K562 (cell line): ENCODE data around the gene CRIP1. TPM values are rescaled to one million over a fixed set of nuclear protein-coding genes. Genes with fewer than 3 reads are reported as not detected.

Experiments used
- ATAC-seq: fragments of 200-7000 bp; cut with Tn5 transposase; 3 replicates; pipeline ENCODE4 v1.9.1; 2020; ENCODE audit warnings: moderate library complexity
- BruUV-seq: library from RNA; stranded (reverse); fragments of 400-500 nt; replicated peaks from 2 replicates; lab custom pipeline; 2021; lab: Mats Ljungman, UMichigan
- CTCF ChIA-PET: fragments of 300-600 bp; formaldehyde crosslinking; extraction: SDS; loops from one replicate; lab custom pipeline; 2021; ENCODE audit warnings: low intra/inter-chr PET ratio; lab: Yijun Ruan, JAX
- POLR2A ChIA-PET: fragments of 300-600, 350-650 bp; sonication (Branson Sonifier 250); formaldehyde crosslinking; extraction: SDS; loops from one replicate; lab custom pipeline; 2021; ENCODE audit warnings: antibody characterized with exemption, inconsistent platforms; lab: Yijun Ruan, JAX
- DNase-seq, 4 experiments: peaks; one replicate each; pipeline versions ENCODE4 v3.0.0 to v3.0.0-alpha.2; 2011 to 2018; ENCODE audit warnings: low spot score in 3 of 4, mixed read lengths in 3 of 4; ENCODE audit errors: extremely low read depth in 1 of 4
- FAIRE-seq: peaks from 2 replicates; lab custom pipeline; 2011; peaks lifted over from hg19 to GRCh38; lab: Jason Lieb, UNC
- H2AFZ ChIP-seq: 2 replicates; pipeline ENCODE4 v1.6.0; 2011; ENCODE audit warnings: low read depth, low read length, control low read depth, inconsistent platforms
- H3K27ac ChIP-seq: fragments of 200-600 bp; 3 replicates; pipeline ENCODE4 v1.8.0; 2011; ENCODE audit warnings: low read depth, mild to moderate bottlenecking, control low read depth, inconsistent platforms, low read length, moderate library complexity, mixed read lengths; ENCODE audit errors: extremely low read depth
- H3K27me3 ChIP-seq, 2 experiments: fragments of 300-600 bp in 1 of 2; 2 replicates in 1 of 2; 3 replicates in 1 of 2; pipeline versions ENCODE4 v1.6.0 to v1.8.0; 2011; ENCODE audit warnings: inconsistent platforms in 2 of 2, low read length in 2 of 2, mild to moderate bottlenecking in 1 of 2, mixed read lengths in 1 of 2, moderate library complexity in 1 of 2; ENCODE audit not compliant: control insufficient read depth in 2 of 2, insufficient read depth in 2 of 2
- H3K36me3 ChIP-seq: fragments of 300-600 bp; 3 replicates; pipeline ENCODE4 v1.8.0; 2011; ENCODE audit warnings: mild to moderate bottlenecking, low read length, inconsistent platforms; ENCODE audit not compliant: control insufficient read depth, insufficient read depth
- H3K4me1 ChIP-seq, 2 experiments: fragments of 200-600 bp in 1 of 2; replicated peaks in 1 of 2; 2 replicates in 1 of 2; 3 replicates in 1 of 2; pipeline versions ENCODE4 v1.5.1 to v1.8.0; 2011; ENCODE audit warnings: inconsistent platforms in 2 of 2, low read length in 2 of 2, mild to moderate bottlenecking in 1 of 2, mixed read lengths in 1 of 2, moderate library complexity in 1 of 2; ENCODE audit not compliant: control insufficient read depth in 2 of 2, insufficient read depth in 2 of 2
- H3K4me2 ChIP-seq: 2 replicates; pipeline ENCODE4 v1.6.1; 2011; ENCODE audit warnings: low read length, control low read depth, inconsistent platforms, mixed read lengths; ENCODE audit not compliant: insufficient read depth
- H3K4me3 ChIP-seq: fragments of 200-600 bp; sonication (generic), shearing (Covaris generic); 2 replicates; pipeline ENCODE4 v1.5.1; 2016; ENCODE audit warnings: control low read depth, inconsistent platforms
- H3K79me2 ChIP-seq: fragments of 200-600 bp; 3 replicates; pipeline ENCODE4 v1.8.0; 2011; ENCODE audit warnings: low read length, inconsistent platforms; ENCODE audit not compliant: control insufficient read depth, insufficient read depth
- H3K9ac ChIP-seq, 2 experiments: 2 replicates each; pipeline versions ENCODE4 v1.6.0 to v1.6.1; 2011; ENCODE audit warnings: low read depth in 2 of 2, low read length in 2 of 2, control low read depth in 1 of 2, inconsistent platforms in 1 of 2, mild to moderate bottlenecking in 1 of 2, mixed read lengths in 1 of 2; ENCODE audit not compliant: insufficient read depth in 1 of 2
- H3K9me1 ChIP-seq: one replicate; pipeline ENCODE4 v1.6.0; 2011; ENCODE audit warnings: inconsistent platforms, mild to moderate bottlenecking, low read length, moderate library complexity; ENCODE audit not compliant: control insufficient read depth, insufficient read depth
- H3K9me3 ChIP-seq: replicated peaks from 2 replicates; pipeline ENCODE4 v1.5.1; 2011; ENCODE audit warnings: low read depth, low read length, inconsistent platforms; ENCODE audit not compliant: control insufficient read depth, insufficient read depth
- H4K20me1 ChIP-seq: replicated peaks from 2 replicates; pipeline ENCODE4 v1.6.1; 2011; ENCODE audit warnings: low read length, inconsistent platforms, mixed read lengths; ENCODE audit not compliant: control insufficient read depth, insufficient read depth
- GTF2A2 ChIP-seq: IDR thresholded peaks from 2 replicates; pipeline ENCODE4 v1.6.1; 2016; ENCODE audit warnings: mild to moderate bottlenecking, missing genetic modification characterization, missing compliant biosample characterization
- POLR2AphosphoS2 ChIP-seq: IDR thresholded peaks from 2 replicates; pipeline ENCODE4 v1.6.1; 2012; ENCODE audit warnings: low read length, improper control_type of control experiment
- RBM25 ChIP-seq: fragments of 200-400 bp; formaldehyde crosslinking; IDR thresholded peaks from 2 replicates; pipeline ENCODE4 v1.6.1; 2018; ENCODE audit warnings: low read length, low read depth, moderate library complexity; ENCODE audit not compliant: severe bottlenecking
- SOX6 ChIP-seq: fragments of 450-650 bp; IDR thresholded peaks from 2 replicates; pipeline ENCODE4 v1.6.1; 2014; ENCODE audit warnings: mild to moderate bottlenecking
- SP2 ChIP-seq: IDR thresholded peaks from 2 replicates; pipeline ENCODE4 v1.6.1; 2011; ENCODE audit warnings: mild to moderate bottlenecking, low read depth, low read length, moderate library complexity; ENCODE audit not compliant: poor library complexity, severe bottlenecking; ENCODE audit errors: extremely low read depth
- TAF7 ChIP-seq: fragments of 450-650 bp; IDR thresholded peaks from 2 replicates; pipeline ENCODE4 v1.6.1; 2016; ENCODE audit warnings: missing genetic modification characterization, missing compliant biosample characterization
- ZBTB49 ChIP-seq: sonication (generic); formaldehyde crosslinking; IDR thresholded peaks from 2 replicates; pipeline ENCODE4 v1.8.0; 2022; ENCODE audit warnings: missing genetic modification reagents, mild to moderate bottlenecking, borderline replicate concordance
- ZNF23 ChIP-seq: fragments of 250-450 bp; sonication (Bioruptor Pico); IDR thresholded peaks from 2 replicates; pipeline ENCODE4 v1.4.0; 2020; ENCODE audit warnings: mild to moderate bottlenecking
- ZNF280A ChIP-seq: fragments of 450-650 bp; IDR thresholded peaks from 2 replicates; pipeline ENCODE4 v1.6.1; 2018; ENCODE audit warnings: mild to moderate bottlenecking, low read depth; ENCODE audit not compliant: partially characterized antibody
- WGBS: fragments of 100-300 bp; shearing (Covaris generic); methylation state at CpG from one replicate; pipeline ENCODE4 v1.1.6; 2016; ENCODE audit warnings: low coverage, mixed read lengths; ENCODE audit not compliant: insufficient coverage; ENCODE audit errors: missing lambda C conversion rate; 5-methylcytosine and 5-hydroxymethylcytosine counted together
- in situ Hi-C: fragments of 300-500 bp; cut with MboI; formaldehyde crosslinking; loops from 4 replicates; pipeline ENCODE4 v1.15.0; 2018; ENCODE audit warnings: inconsistent platforms, mixed read lengths
- intact Hi-C: fragments of 100-400 bp; cut with micrococcal nuclease; formaldehyde crosslinking; loops from 2 replicates; pipeline ENCODE4 v1.14.2; 2022
- polyA plus RNA-seq, 8 experiments: library from polyadenylated mRNA; depleted of rRNA in 4 of 8; stranded (reverse) in 5 of 8; unstranded in 3 of 8; fragments of >200 nt; fragmentation: Nextera tagmentation in 2 of 8; fragmentation: Illumina TruSeq in 1 of 8; extraction: Ambion mirVana in 2 of 8; extraction: Trizol in 1 of 8; gene quantifications; 2 replicates each; pipeline versions ENCODE4 v1.2.1 to v1.2.3, GENCODE V29; 2011 to 2014; ENCODE audit warnings: inconsistent platforms in 1 of 8, missing spikeins in 1 of 8
- total RNA-seq, 7 experiments: library from RNA; depleted of rRNA in 6 of 7; stranded (reverse); fragments of >200 nt in 6 of 7; fragmentation: Illumina TruSeq in 2 of 7; extraction: Trizol in 2 of 7; gene quantifications; 2 replicates each; pipeline versions ENCODE4 v1.2.1 to v1.2.3, GENCODE V29; 2011 to 2021; ENCODE audit warnings: low replicate concordance in 1 of 7
- TF ChIP-seq, protein P1 (sequence below): sonication (generic); formaldehyde crosslinking; IDR thresholded peaks from 2 replicates; pipeline ENCODE4 v1.5.0; 2020; ENCODE audit warnings: missing genetic modification reagents

The CRIP1 gene
- total and polyA plus RNA-seq, 9 of the 15 experiments (the other 6 are each of a cell fraction or from before 2014, with no cell fraction given), result 0.11 to 0.58 (median 0.14) TPM; not detected in 6

- no peak for FAIRE-seq
- H3K27ac ChIP-seq, result no peak overlapping the region
- no TSS peak for BruUV-seq
- no peak overlapping the region; a peak in 1 of 4 replicates for H3K9ac ChIP-seq
- 96% methylated on average over 5 of the region's 22 CpGs for WGBS
- ChIA-PET POLR2A (no interaction called here), CTCF (no interaction called here)
- no peak for ATAC-seq
- H2AFZ ChIP-seq, result no peak overlapping the region
- H3K27me3 ChIP-seq, result no peaks in the 10 kb centered on the region
- no peaks in the 10 kb centered on the region for H3K9me1 ChIP-seq
- H3K79me2 ChIP-seq, result 0 out of 3 replicates have a peak, but pooled peaks cover 5% of the 10 kb centered on the region
- H4K20me1 ChIP-seq, result no peaks in the 10 kb centered on the region
- in situ Hi-C loops, result no loop called here
- intact Hi-C loops, result no loop called here
- no peak for DNase-seq
- no peak overlapping the region for H3K4me2 ChIP-seq
- TF ChIP-seq TAF7 (tag) (no peak), ZNF280A (no peak), RBM25 (no peak), SP2 (no peak), SOX6 (no peak), POLR2AphosphoS2 (no peak), ZNF23 (CRISPR knock-in tag) (no peak), GTF2A2 (no peak), ZBTB49 (no peak)
- TF ChIP-seq, protein P1, sequence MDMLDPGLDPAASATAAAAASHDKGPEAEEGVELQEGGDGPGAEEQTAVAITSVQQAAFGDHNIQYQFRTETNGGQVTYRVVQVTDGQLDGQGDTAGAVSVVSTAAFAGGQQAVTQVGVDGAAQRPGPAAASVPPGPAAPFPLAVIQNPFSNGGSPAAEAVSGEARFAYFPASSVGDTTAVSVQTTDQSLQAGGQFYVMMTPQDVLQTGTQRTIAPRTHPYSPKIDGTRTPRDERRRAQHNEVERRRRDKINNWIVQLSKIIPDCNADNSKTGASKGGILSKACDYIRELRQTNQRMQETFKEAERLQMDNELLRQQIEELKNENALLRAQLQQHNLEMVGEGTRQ (CRISPR knock-in tag), result no peak
- H3K4me3 ChIP-seq, result no peak overlapping the region
- H3K36me3 ChIP-seq, result peaks cover 60% of the 10 kb centered on the region; the same call in 1 of the 3 replicates
- H3K4me1 ChIP-seq, result peaks cover 0 to 47% of the 10 kb centered on the region in 2 experiments; a peak in 2 of 5 replicates
- H3K9me3 ChIP-seq, result no peaks in the 10 kb centered on the region
Measured at GRCh38 chr14:105450123-105450505, 36.6 kb upstream of the CRIP1 start.
